Measurements from ENCODE around the gene AEBP1.

The AEBP1 gene

GRCh38 chr7:44103566-44103922 lies 601 bp upstream of the AEBP1 start:
- no peaks in the 10 kb centered on the region for H3K9me3 Mint-ChIP-seq
- peaks cover 16% of the 10 kb centered on the region for H3K27me3 Mint-ChIP-seq
- peak overlapping the region; percentile 66 to 72 for H3K27ac Mint-ChIP-seq
- DNase-seq: no peak
- ATAC-seq: peak; percentile 1
- H3K4me1 Mint-ChIP-seq: peaks cover 40% of the 10 kb centered on the region
- peak overlapping the region; percentile 67 to 71 for H3K4me3 Mint-ChIP-seq

- ATAC-seq (peak; percentile 41), DNase-seq (peak in 1 of 2 donors; percentile 27)
- H3K9me3 Mint-ChIP-seq: no peaks in the 10 kb centered on the region
- peak overlapping the region; percentile 74 to 90 for H3K27ac Mint-ChIP-seq
- H3K4me1 Mint-ChIP-seq: peaks cover 38% of the 10 kb centered on the region
- H3K27me3 Mint-ChIP-seq: peaks cover 16% of the 10 kb centered on the region
- H3K4me3 Mint-ChIP-seq: peak overlapping the region; percentile 77 to 79
Observed at GRCh38 chr7:44104860-44105771, 971 bp downstream of the AEBP1 start.

- no peak for ATAC-seq
- Mint-ChIP-seq H3K4me3 (peak overlapping the region; percentile 77 to 79), H3K27me3 (peaks cover 16% of the 10 kb centered on the region), H3K9me3 (no peaks in the 10 kb centered on the region), H3K27ac (peak overlapping the region; percentile 69 to 90), H3K4me1 (peaks cover 38% of the 10 kb centered on the region)
- no peak for DNase-seq
Observed at GRCh38 chr7:44105832-44106231, 1.7 kb downstream of the AEBP1 start.

- no peak for ATAC-seq
- H3K9me3 Mint-ChIP-seq: no peaks in the 10 kb centered on the region
- H3K27ac Mint-ChIP-seq: peak overlapping the region in 1 of 2 donors; percentile 27
- peak overlapping the region in 1 of 2 donors; percentile 79 for H3K4me3 Mint-ChIP-seq
- peaks cover 16% of the 10 kb centered on the region for H3K27me3 Mint-ChIP-seq
- DNase-seq: no peak
- H3K4me1 Mint-ChIP-seq: peaks cover 38% of the 10 kb centered on the region
Observed at GRCh38 chr7:44106311-44107065, 2.3 kb downstream of the AEBP1 start.

GRCh38 chr7:44107116-44107960 lies 3.2 kb downstream of the AEBP1 start:
- ATAC-seq: no peak
- no peak for DNase-seq
- peaks cover 36% of the 10 kb centered on the region for H3K4me1 Mint-ChIP-seq
- no peak overlapping the region for H3K4me3 Mint-ChIP-seq
- no peaks in the 10 kb centered on the region for H3K9me3 Mint-ChIP-seq
- peak overlapping the region in 1 of 2 donors; percentile 74 for H3K27ac Mint-ChIP-seq
- H3K27me3 Mint-ChIP-seq: peaks cover 13% of the 10 kb centered on the region

- Mint-ChIP-seq H3K27ac (peak overlapping the region in 1 of 2 donors; percentile 84), H3K4me1 (peaks cover 32% of the 10 kb centered on the region)
Observed at GRCh38 chr7:44107961-44108767, 4.0 kb downstream of the AEBP1 start.

GRCh38 chr7:44108768-44109750 lies 4.9 kb downstream of the AEBP1 start:
- ATAC-seq (peak; percentile 33), DNase-seq (no peak)
- Mint-ChIP-seq H3K4me1 (peaks cover 27% of the 10 kb centered on the region), H3K4me3 (no peak overlapping the region), H3K27ac (peak overlapping the region in 1 of 2 donors; percentile 34), H3K27me3 (no peaks in the 10 kb centered on the region), H3K9me3 (no peaks in the 10 kb centered on the region)

More at GRCh38 chr7:44107961-44108767, 4.0 kb downstream of the AEBP1 start:
- H3K9me3 Mint-ChIP-seq: no peaks in the 10 kb centered on the region
- ATAC-seq (no peak), DNase-seq (no peak)
- H3K27me3 Mint-ChIP-seq: peaks cover 5% of the 10 kb centered on the region
- H3K4me3 Mint-ChIP-seq: no peak overlapping the region

GRCh38 chr7:44109991-44110390 lies 5.8 kb downstream of the AEBP1 start:
- ATAC-seq: no peak
- DNase-seq: no peak
- Mint-ChIP-seq H3K27me3 (no peaks in the 10 kb centered on the region), H3K9me3 (no peaks in the 10 kb centered on the region), H3K27ac (no peak overlapping the region), H3K4me1 (peaks cover 25% of the 10 kb centered on the region), H3K4me3 (no peak overlapping the region)

- ATAC-seq: no peak
- Mint-ChIP-seq H3K27ac (no peak overlapping the region), H3K27me3 (no peaks in the 10 kb centered on the region), H3K9me3 (no peaks in the 10 kb centered on the region), H3K4me1 (peaks cover 15% of the 10 kb centered on the region), H3K4me3 (no peak overlapping the region)
- DNase-seq: no peak
Observed at GRCh38 chr7:44110719-44111635, 6.8 kb downstream of the AEBP1 start.

GRCh38 chr7:44111761-44112160 lies 7.6 kb downstream of the AEBP1 start:
- no peaks in the 10 kb centered on the region for H3K27me3 Mint-ChIP-seq
- ATAC-seq: no peak
- H3K9me3 Mint-ChIP-seq: no peaks in the 10 kb centered on the region
- H3K4me3 Mint-ChIP-seq: no peak overlapping the region
- H3K27ac Mint-ChIP-seq: no peak overlapping the region
- peaks cover 15% of the 10 kb centered on the region for H3K4me1 Mint-ChIP-seq
- DNase-seq: no peak

- DNase-seq (no peak), ATAC-seq (no peak)
- H3K9me3 Mint-ChIP-seq: no peaks in the 10 kb centered on the region
- peak overlapping the region; percentile 40 to 82 for H3K27ac Mint-ChIP-seq
- H3K4me1 Mint-ChIP-seq: peaks cover 15% of the 10 kb centered on the region
- H3K27me3 Mint-ChIP-seq: no peaks in the 10 kb centered on the region
- H3K4me3 Mint-ChIP-seq: no peak overlapping the region
Observed at GRCh38 chr7:44112231-44112996, 8.3 kb downstream of the AEBP1 start.

- ATAC-seq (no peak), DNase-seq (no peak)
- Mint-ChIP-seq H3K9me3 (no peaks in the 10 kb centered on the region), H3K4me1 (peaks cover 21% of the 10 kb centered on the region), H3K27me3 (no peaks in the 10 kb centered on the region), H3K4me3 (no peak overlapping the region), H3K27ac (peak overlapping the region; percentile 40 to 82)
Observed at GRCh38 chr7:44112997-44113763, 9.0 kb downstream of the AEBP1 start.

Data from stimulated activated naive CD8-positive, alpha-beta T cell treated with anti-CD3 and anti-CD28 coated beads, Interleukin-15, amount 100 ng/mL, for 72 hours (primary cell).